ENCODE measurements around the gene IP6K1. TPM values are rescaled to one million over a fixed set of nuclear protein-coding genes. Genes with fewer than 3 reads are reported as not detected.

The IP6K1 gene
- total RNA-seq, 4 donors from 2014 or later, result 42.4 to 74.0 (median 43.8) TPM

- peaks cover 12 to 29% of the 10 kb centered on the region in 2 donors for H3K4me1 ChIP-seq
- DNase-seq, result no peak
- no peaks in the 10 kb centered on the region for H3K9me3 ChIP-seq
- WGBS, 2 donors, result 84 to 88% methylated on average over 2 of the region's 2 CpGs
- no peaks in the 10 kb centered on the region for H3K36me3 ChIP-seq
- no peak overlapping the region for H3K4me3 ChIP-seq (replicated peaks in 1 of 3)
- H3K27me3 ChIP-seq, result no peaks in the 10 kb centered on the region
- no peak overlapping the region for H3K27ac ChIP-seq
- no peak for TF ChIP-seq CTCF (IDR thresholded peaks at IDR 0.05)
- TF ChIP-seq POLR2A (IDR thresholded peaks at IDR 0.05), result no peak
- intact Hi-C loops (cut with DNase I), result loop anchor here (5.0 kb wide), 1 partner anchor 101 kb away; the partner anchor contains the start of gene MST1R
These were observed 14.8 kb upstream of the IP6K1 start for GRCh38 chr3:49801160-49801559.

DNA sequence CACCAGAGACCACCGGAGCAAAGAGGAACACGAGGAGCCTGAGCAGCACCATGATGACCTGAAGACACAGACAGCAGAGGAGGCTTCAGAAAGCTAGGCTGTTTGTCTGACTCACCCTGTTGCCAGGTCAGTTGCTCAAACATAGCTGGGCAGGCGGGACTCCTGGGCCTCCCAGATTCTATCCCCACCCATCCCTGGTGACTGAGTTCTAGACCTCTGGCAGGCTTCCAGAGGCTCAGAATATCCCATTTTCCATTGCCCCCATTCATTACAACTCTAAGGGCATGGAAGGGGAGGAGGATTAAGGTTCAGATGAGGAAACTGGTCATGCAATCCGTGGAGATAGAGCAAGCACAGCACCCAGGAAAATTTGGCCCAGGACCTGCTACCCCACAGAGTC is 13.4 kb upstream of the IP6K1 start, which contains the start of gene CDHR4:
Gene CDHR4, minus strand, starts transcription at position 113 of the 400 bp plus-strand sequence. Its CDS starts 61 bp downstream, at position 52.
- Histone ChIP-seq H3K27ac (no peak within 1 kb of the TSS), H3K27me3 (no peaks in the 10 kb centered on the region), H3K9me3 (no peaks in the 10 kb centered on the region), H3K4me1 (peaks cover 0 to 15% of the 10 kb centered on the region in 2 donors), H3K36me3 (no peaks in the 10 kb centered on the region), H3K4me3 (replicated peaks in 1 of 3) (no peak within 1 kb of the TSS)
- intact Hi-C loops (cut with DNase I), result loop anchor here (5.0 kb wide), 1 partner anchor 103 kb away; the partner anchor contains the start of gene MST1R
- WGBS, 2 donors, result 69 to 74% methylated on average over 4 of the region's 4 CpGs
- TF ChIP-seq CTCF (IDR thresholded peaks at IDR 0.05), result no peak
- no peak for DNase-seq

DNA sequence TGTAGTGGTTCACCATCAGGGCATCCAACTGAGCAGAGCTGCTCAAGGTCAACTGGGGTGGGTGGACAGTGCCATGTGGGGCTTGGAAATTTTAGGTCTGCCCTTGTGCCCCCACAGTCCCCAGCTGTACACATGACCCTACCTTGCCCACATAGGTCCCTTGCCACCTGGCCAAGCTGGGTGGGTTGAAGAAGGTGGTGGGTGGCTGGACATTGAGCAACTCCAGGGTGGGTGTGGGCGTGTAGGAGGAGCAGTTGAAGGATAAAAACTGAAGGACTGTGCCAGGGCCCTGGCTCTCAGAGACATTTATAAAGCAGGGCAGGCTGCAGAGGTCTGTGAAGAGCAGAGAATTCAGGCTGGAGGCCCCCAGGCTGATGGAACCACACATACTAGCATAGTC is 12.8 kb upstream of the IP6K1 start:
- TF ChIP-seq POLR2A (IDR thresholded peaks at IDR 0.05) (no peak), CTCF (IDR thresholded peaks at IDR 0.05) (no peak)
- H3K9me3 ChIP-seq, result no peaks in the 10 kb centered on the region
- peaks cover 0 to 9% of the 10 kb centered on the region in 2 donors for H3K4me1 ChIP-seq
- intact Hi-C loops (cut with DNase I), result no loop called here
- no peak for DNase-seq
- H3K36me3 ChIP-seq, result no peaks in the 10 kb centered on the region
- H3K4me3 ChIP-seq (replicated peaks in 1 of 3), result no peak overlapping the region
- H3K27ac ChIP-seq, result no peak overlapping the region
- no peaks in the 10 kb centered on the region for H3K27me3 ChIP-seq
- whole genome bisulfite sequencing, 2 donors, result 62 to 83% methylated on average over 1 of the region's 1 CpG

- Histone ChIP-seq H3K4me1 (no peaks in the 10 kb centered on the region), H3K27ac (no peak overlapping the region), H3K36me3 (no peaks in the 10 kb centered on the region), H3K9me3 (no peaks in the 10 kb centered on the region), H3K27me3 (no peaks in the 10 kb centered on the region), H3K4me3 (replicated peaks in 1 of 3) (no peak overlapping the region)
- TF ChIP-seq CTCF (IDR thresholded peaks at IDR 0.05) (no peak), POLR2A (IDR thresholded peaks at IDR 0.05) (no peak)
- WGBS, 2 donors, result 88 to 95% methylated on average over 10 to 13 of the region's 24 CpGs
- DNase-seq, result no peak
- intact Hi-C loops (cut with DNase I), result no loop called here
These were observed 8.9 kb upstream of the IP6K1 start for GRCh38 chr3:49794926-49795905.

DNA sequence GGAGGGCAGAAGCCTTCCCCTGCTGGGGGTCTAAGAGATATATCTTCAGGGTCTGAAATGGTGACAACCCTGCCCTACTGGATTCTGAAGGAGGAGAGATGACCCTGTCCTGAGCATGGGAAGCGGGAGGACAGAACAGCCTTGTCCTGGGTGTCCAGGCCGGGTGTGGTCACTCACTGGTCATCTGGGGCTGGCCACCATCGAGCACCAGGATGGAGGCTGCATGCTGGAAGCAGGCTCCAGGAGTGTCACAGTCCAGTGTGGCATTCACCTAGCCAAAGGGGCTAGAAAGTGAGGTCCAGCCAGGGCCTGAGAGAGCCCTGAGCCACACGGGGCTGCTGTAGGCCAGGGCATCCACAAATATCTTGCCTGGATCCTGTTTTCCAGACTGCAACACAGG is 8.1 kb upstream of the IP6K1 start:
- Histone ChIP-seq H3K27ac (no peak overlapping the region), H3K4me3 (replicated peaks in 1 of 3) (no peak overlapping the region), H3K4me1 (no peaks in the 10 kb centered on the region), H3K9me3 (no peaks in the 10 kb centered on the region), H3K27me3 (no peaks in the 10 kb centered on the region), H3K36me3 (no peaks in the 10 kb centered on the region)
- no peak for TF ChIP-seq POLR2A (IDR thresholded peaks at IDR 0.05)
- no peak for TF ChIP-seq CTCF (IDR thresholded peaks at IDR 0.05)
- intact Hi-C loops (cut with DNase I), result no loop called here
- WGBS, 2 donors, result 74 to 83% methylated on average over 4 of the region's 4 CpGs
- DNase-seq, result no peak
